Astrocyte of the spinal cord (primary cell): ENCODE results near the gene RUVBL2.
"Not testable (repeated sequence)": the region's sequence is repeated elsewhere in the genome, so short reads cannot be mapped to it uniquely, and the experiment has no call there.

Experiments used
- DNase-seq: peaks from one replicate; pipeline ENCODE4 v3.0.0; 2011; ENCODE audit warnings: low read depth, low spot score
- H3K4me3 ChIP-seq: 2 replicates; pipeline ENCODE4 v1.5.1; 2011; ENCODE audit warnings: low read depth, mild to moderate bottlenecking, low read length, moderate library complexity
- CTCF ChIP-seq: IDR thresholded peaks from 2 replicates; pipeline ENCODE4 v1.5.1; 2012; ENCODE audit warnings: low read depth, mild to moderate bottlenecking, low read length, inconsistent platforms
- in situ Hi-C: cut with HindIII; loops from 2 replicates; pipeline ENCODE4 v1.10.0; 2017; ENCODE audit warnings: low sequenced_read_pairs

Gene RUVBL2

GRCh38 chr19:49029749-49030148, 36.1 kb downstream of the RUVBL2 start:
- in situ Hi-C loops, H3K4me3 ChIP-seq: not testable (repeated sequence)
- DNase-seq: peak; percentile 5

- DNase-seq, in situ Hi-C loops, H3K4me3 ChIP-seq: not testable (repeated sequence)
Measured at GRCh38 chr19:49030323-49030722, 36.6 kb downstream of the RUVBL2 start.

- peak; percentile 31 for TF ChIP-seq CTCF
- H3K4me3 ChIP-seq, in situ Hi-C loops, DNase-seq: not testable (repeated sequence)
Measured at GRCh38 chr19:49031642-49032301, 38.1 kb downstream of the RUVBL2 start, which contains the start of gene CGB2. Gene CGB2 (plus strand): TSS chr19:49031890. CDS start chr19:49032096, 206 bp downstream.

- H3K4me3 ChIP-seq, DNase-seq, in situ Hi-C loops: not testable (repeated sequence)
- TF ChIP-seq CTCF: peak; percentile 42
Measured at GRCh38 chr19:49036815-49037214, 43.1 kb downstream of the RUVBL2 start, which contains the start of gene CGB1. Gene CGB1 (minus strand): TSS chr19:49036895. CDS start chr19:49036711, 184 bp downstream.

GRCh38 chr19:49038111-49038510, 44.4 kb downstream of the RUVBL2 start:
- H3K4me3 ChIP-seq, in situ Hi-C loops, DNase-seq: not testable (repeated sequence)

GRCh38 chr19:49038557-49039276, 45.0 kb downstream of the RUVBL2 start:
- H3K4me3 ChIP-seq, DNase-seq, in situ Hi-C loops: not testable (repeated sequence)

- in situ Hi-C loops, DNase-seq, H3K4me3 ChIP-seq: not testable (repeated sequence)
Measured at GRCh38 chr19:49039736-49040135, 46.0 kb downstream of the RUVBL2 start.

GRCh38 chr19:49042177-49042576, 48.5 kb downstream of the RUVBL2 start:
- DNase-seq: no peak

GRCh38 chr19:49042666-49043065, 49.0 kb downstream of the RUVBL2 start:
- in situ Hi-C loops, DNase-seq, H3K4me3 ChIP-seq: not testable (repeated sequence)

More at GRCh38 chr19:49042177-49042576, 48.5 kb downstream of the RUVBL2 start:
- in situ Hi-C loops: no loop called here
- no peak overlapping the region for H3K4me3 ChIP-seq
- no peak for TF ChIP-seq CTCF

- H3K4me3 ChIP-seq, in situ Hi-C loops, DNase-seq: not testable (repeated sequence)
Measured at GRCh38 chr19:49043548-49043947, 49.9 kb downstream of the RUVBL2 start, which contains the start of gene CGB5. Gene CGB5 (plus strand): TSS chr19:49043848. CDS start chr19:49044210, 362 bp downstream.

- H3K4me3 ChIP-seq, in situ Hi-C loops, DNase-seq: not testable (repeated sequence)
Measured at GRCh38 chr19:49049011-49049410, 55.3 kb downstream of the RUVBL2 start, which contains the start of gene CGB8. Gene CGB8 (minus strand): TSS chr19:49049111. CDS start chr19:49048739, 372 bp downstream.

GRCh38 chr19:49049834-49050233, 56.1 kb downstream of the RUVBL2 start:
- DNase-seq, in situ Hi-C loops, H3K4me3 ChIP-seq: not testable (repeated sequence)

- H3K4me3 ChIP-seq, in situ Hi-C loops: not testable (repeated sequence)
- peak; percentile 52 for DNase-seq
Measured at GRCh38 chr19:49050376-49051033, 56.8 kb downstream of the RUVBL2 start.
